Activated CD4-positive, alpha-beta T cell treated with anti-CD3 and anti-CD28 coated beads, Interleukin-10, Interleukin-2, amounts not matched to agents 100 ng/mL and 50 ng/mL, durations not matched to agents 16 hours and 8 hours (primary cell): Measurements from ENCODE around the gene NLRP14.

Experiments used
- DNase-seq: peaks from one replicate; pipeline ENCODE4 v3.0.0-alpha.2; 2020

NLRP14 gene

DNA sequence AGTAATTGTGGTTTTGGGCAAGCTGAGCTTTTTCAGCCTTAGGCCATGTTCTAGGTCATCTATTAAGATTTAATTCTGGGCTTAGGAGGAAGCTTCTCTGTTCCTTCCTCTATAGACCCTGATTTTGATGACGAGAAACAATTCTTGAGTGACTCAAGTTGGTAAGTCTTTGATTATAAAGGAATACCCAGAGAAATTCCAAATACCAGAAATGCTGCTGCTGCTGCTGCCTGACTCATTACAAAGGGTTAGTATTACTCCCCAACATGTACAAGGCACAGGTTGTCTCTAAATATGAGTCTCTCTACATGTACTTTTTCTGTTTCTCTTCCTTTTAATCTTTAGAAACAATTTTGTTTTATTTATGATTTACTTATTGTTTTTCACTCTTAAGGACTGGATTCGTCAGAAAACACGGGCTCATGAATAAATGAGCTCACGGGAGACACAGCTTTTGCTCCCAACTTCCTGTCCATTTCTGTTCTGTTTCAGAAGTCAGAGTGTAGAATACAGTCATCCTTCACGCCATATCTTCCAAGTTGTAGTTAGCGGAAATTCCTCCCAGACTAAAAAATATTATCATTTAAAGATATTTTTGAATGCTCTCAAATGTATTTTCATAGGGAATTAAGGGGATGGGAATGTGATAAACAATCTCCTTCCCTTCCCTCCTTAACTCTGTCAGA, 36.7 kb downstream of the NLRP14 start:
- DNase-seq = no peak

DNA sequence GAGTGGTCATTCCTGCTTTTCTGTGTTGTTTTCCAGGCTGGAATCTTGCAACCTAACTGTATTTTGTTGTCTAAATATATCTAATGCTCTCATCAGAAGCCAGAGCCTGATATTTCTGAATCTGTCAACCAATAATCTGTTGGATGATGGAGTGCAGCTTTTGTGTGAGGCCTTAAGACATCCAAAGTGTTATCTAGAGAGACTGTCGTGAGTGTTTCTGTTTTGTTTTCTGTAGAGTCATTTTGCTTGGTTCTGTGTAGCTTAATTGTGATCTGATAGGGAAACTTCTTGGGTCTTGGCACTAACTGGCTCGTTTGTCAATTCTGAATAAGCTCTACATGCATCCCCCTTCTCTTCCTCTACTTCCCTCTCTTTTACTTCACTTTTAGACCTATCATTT, 37.4 kb downstream of the NLRP14 start:
- DNase-seq = no peak

DNA sequence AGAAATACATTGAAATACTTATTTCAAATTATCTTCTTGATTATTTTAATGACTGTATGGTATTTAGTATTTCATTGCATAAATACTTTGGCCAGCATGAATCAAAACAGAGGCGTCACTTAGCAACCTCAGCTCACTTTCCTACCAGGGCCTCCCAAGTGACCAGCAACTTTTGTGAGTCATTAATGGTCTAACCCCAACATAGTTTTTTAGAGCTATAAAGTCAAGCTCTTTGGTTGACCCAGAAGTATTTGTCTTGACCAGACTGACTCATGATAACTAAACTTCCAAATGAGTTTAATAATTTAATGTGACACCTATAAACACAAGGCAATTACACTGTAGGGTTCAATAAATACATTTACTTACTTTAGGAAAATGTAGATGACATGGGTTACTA, 40.6 kb downstream of the NLRP14 start:
- no peak for DNase-seq

DNA sequence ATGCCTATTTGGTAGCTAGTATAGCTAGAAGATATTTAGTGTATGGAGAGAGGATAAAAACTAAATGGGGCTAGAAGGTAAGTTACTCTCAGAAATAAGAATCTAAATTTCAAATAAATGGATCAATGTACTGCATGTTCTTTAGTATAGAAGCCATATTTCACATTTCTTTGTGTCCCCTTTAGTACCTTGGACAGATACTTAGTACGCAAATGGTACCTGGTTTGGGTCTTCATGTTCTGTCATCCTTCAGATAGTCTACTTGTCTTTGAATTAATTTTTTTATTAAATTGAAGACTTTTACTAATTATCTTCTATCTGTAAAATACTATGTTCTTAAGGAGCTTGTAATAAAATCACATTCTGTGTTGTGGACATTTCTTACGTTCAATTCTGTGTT, 42.3 kb downstream of the NLRP14 start:
- DNase-seq = no peak

DNA sequence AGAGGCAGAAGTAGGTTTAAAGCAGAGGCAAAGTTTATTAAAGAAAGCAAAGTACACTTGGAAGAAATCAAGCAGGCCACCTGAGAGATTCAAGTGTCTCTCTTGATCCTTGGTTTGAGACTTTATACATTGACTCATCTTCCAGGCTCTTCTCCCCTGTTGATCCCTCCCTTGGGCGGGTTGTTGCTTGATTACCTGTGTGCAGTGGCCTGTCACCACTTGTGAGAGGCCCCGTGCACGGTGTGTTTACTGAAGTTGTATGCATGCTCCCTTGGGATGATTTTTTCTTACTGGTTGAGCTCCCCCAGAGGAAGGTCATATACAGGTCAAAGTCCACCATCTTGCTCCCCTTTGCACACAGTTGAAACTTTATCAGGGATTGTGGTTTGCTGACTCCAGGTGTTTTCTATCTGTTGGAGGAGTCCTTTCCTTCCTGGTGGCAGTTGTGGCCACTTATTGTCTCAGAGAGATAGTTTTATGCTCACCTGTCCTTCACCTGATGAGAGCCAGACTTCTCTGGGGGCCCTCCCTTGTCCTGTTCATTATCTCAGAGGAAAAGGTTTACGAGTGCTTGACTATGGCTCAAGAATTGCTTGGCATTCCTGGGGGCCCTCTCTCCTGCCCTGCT, 52.2 kb downstream of the NLRP14 start:
- DNase-seq = no peak

DNA sequence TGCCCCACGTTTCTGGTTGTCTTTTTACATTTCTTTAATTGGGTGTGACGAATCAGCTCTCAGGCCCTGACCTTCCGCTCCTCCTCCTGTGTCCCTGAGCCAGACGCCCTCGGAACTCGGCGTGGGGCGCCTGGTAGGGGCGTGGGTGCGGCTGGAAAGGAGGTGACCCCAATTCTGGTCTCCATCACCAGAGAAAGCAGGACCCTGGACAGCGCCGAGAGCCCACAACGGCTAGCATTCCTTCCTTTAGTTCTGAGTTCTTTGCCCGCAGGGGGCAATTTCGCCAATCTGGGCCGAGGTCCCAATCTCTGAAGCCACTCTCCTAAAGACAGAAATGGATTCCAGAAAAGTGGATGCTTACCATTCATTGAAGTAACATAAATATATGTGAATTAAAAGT, 56.8 kb downstream of the NLRP14 start:
- DNase-seq = no peak

DNA sequence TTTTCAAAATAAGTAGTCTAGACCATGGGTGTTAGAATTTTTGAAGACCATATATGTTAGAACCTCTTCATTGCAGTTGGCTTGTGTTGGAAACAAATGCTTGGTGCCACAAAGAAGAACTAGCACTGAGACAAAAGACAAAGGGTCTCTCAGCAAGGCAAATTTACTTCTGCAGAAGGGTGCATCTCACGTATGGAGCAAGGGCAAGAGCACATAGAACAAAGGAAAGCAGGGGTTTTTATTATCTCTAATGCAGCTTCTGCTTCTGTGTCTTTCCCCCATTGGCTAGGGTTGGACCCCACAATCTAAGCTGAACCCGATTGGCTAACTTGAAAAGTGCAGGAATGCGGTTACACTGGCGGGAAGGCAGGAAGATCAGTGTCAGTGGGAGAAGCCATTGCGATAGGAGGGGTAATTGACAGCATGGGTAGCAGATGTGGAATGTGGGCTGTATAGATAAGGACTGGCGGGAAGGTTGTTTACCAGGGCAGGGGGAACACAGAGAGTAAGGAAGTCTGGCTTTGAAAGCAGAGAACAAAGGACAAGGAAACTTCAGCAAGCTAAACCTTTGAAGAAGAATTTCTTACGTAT, 59.4 kb downstream of the NLRP14 start:
- DNase-seq = no peak

DNA sequence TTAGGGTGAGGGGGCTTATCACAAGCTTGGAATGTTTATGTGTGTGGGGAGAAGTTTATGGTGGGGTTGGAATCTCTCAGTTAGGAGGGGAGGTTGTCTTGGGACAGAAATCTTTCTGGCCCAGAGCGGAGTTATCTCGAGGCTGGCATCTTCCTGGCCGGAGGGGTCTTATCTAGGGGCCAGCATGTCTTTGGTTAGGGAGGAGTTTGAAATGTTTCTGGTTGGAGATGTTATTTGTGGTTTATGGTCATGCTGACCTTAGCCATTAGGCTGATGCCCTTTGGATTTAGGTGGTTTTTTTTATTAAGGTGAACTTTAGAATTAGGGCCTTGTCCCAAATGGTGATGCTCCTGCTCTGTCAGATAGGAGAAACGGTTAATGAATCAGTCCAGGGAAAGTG, 60.6 kb downstream of the NLRP14 start:
- DNase-seq = no peak

DNA sequence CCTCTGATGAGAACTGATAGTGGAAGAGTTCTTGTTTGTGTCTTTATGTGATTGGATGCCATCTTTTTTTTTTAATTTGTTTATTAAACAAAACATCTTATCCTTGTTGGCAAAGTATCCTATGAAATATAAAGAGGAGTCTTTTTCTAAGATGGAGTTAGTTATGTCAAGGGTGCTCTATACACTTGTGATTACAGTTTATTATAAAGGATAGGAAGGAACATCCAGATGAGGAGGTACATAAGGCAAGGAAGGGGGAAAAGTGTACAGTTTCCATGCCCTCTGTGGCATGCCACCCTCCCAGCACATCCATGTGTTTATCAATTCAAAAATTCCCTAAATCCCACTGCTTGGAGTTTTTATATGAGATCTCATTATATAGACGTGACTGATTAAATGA, 61.2 kb downstream of the NLRP14 start:
- DNase-seq = no peak

DNA sequence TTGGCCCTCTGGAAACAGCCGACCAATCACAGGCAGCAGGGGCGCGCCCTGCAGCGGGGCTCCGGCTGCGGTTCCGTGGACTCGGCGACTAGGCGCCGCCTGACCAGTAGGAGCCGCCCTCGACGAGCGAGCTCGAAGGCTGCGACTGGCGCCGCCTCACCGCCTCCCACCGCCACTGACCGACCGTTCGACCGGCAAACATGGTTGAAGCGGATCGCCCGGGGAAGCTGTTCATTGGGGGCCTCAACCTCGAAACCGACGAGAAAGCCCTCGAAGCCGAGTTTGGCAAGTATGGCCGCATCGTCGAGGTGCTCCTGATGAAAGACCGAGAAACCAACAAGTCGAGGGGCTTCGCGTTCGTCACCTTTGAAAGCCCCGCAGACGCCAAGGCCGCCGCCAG, 68.6 kb downstream of the NLRP14 start, which contains the start of gene RBMXL2:
TSS of gene RBMXL2 (plus strand) at position 78 of the 400 bp plus-strand sequence. CDS start at position 201, 123 bp downstream.
- DNase-seq = no peak

DNA sequence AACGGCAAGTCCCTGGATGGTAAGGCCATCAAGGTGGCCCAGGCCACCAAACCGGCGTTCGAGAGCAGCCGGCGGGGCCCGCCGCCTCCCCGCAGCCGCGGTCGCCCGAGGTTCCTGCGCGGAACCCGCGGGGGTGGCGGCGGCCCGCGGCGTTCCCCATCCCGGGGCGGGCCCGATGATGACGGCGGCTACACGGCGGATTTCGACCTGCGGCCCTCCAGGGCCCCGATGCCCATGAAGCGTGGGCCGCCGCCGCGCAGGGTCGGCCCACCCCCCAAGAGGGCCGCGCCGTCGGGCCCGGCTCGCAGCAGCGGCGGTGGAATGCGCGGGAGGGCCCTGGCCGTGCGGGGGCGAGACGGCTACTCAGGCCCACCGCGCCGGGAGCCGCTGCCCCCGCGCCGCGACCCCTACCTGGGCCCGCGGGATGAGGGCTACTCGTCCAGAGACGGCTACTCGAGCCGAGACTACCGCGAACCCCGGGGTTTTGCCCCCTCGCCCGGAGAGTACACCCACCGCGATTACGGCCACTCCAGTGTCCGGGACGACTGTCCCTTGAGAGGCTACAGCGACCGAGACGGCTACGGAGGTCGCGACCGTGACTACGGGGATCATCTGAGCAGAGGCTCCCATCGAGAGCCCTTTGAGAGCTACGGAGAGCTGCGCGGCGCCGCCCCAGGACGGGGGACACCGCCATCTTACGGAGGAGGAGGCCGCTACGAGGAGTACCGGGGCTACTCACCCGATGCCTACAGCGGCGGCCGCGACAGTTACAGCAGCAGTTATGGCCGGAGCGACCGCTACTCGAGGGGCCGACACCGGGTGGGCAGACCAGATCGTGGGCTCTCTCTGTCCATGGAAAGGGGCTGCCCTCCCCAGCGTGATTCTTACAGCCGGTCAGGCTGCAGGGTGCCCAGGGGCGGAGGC, 69.3 kb downstream of the NLRP14 start:
- DNase-seq = no peak

DNA sequence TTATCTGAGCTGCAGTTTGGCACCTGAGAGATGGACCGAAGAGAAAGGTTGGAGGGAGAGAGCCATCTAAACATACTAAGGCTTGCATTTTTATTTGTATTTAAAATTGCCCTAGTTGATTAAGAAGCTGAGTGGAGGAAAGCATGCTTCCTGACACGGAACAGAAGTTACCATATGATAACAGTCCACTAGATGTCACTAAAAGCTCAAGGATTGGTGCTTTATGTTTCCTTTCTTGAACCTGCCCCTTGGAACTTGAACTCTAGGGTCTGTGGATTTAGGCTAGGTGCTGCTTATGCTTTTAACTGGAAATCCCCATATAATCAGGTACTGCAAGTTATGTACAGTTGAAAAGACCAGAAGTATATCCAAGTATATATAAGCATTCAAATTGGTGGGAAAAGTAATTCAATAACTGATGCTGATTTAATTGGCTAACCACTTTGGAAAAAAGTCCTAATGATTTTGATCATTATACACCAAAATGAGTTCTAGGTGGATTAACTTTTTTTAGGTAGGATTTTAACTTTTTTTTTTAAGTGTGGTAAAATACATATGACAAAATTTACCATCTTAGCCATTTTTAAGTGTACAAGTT, 78.1 kb downstream of the NLRP14 start:
- peak; percentile 60 for DNase-seq

DNA sequence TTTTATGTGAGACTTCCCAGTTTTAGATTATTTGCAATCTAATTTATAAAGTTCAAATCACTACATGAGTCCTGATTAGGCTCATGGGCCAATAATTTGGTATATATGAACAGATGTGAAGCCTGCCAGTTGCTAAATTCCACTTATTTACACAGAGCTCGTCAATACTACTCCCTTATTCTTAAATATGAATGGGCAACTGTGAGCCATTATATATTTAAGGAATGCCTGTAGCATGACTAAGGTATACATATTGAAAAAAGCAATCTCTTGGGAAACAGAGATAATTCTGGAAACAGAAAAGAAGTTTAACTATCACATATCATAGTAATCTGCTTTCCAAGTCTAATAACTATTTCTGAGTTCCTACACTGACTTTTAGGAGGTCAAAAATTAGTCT, 95.5 kb downstream of the NLRP14 start:
- no peak for DNase-seq

DNA sequence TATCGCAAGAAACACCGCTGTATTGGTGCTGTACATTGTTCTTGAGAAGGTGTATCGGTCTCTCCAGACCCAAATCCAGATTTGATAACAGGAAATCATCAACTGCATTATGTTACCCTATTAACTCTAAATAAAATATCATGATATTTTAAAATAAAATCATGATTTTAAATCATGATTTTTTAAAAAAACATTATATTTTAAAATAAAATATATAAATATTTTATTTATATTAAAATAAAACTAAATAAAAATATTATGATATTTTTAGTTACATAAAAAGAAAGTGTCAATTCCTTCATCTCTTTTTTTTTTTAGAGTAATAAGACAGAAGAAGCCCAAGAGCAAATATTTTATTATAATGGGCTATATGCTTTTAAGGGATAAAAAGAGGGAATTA, 96.1 kb downstream of the NLRP14 start:
- no peak for DNase-seq
